GM21576 (cell line): ENCODE results near the gene CTIF.

Experiments
- ATAC-seq: cut with Tn5 transposase; IDR thresholded peaks from one replicate; pipeline ENCODE4 v1.9.1; 2021; ENCODE audit warnings: mild to moderate bottlenecking, moderate library complexity; ENCODE audit not compliant: unreplicated experiment

Gene CTIF

GRCh38 chr18:48531908-48532307, 6.9 kb upstream of the CTIF start:
- no peak for ATAC-seq

DNA sequence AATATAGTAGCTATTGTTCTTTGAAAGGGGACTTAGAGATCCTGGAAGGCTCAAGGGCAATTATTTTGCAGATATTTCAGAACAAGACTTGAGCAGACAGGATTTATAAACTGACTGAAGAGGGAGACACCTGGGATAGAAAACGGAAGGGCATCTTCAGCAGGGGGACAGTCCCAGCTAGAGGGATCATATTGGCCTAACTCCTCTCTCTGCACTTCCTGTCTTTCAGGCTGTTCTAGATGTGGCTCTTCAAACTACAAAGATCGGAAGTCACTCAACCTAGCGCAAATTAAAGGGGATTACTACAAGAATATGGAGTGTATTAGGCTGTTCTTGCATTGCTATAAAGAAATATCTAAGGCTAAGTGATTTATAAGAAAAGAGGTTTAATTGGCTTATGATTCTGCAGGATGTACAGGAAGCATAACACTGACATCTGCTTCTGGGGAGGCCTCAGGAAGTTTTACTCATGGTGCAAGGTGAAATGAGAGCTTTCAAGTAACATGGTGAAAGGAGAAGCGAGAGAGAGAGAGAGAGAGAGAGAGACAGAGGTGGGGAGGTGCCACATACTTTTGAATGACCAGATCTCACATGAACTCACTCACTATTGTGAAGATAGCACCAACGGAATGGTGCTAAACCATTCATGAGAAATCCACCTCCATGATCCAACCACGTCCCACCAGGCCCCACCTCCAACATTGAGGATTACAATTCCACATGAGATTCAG, 5.3 kb upstream of the CTIF start:
- ATAC-seq: no peak

- ATAC-seq: no peak
Observed at GRCh38 chr18:48534364-48534763, 4.5 kb upstream of the CTIF start.

- no peak for ATAC-seq
Observed at GRCh38 chr18:48535956-48536355, 2.9 kb upstream of the CTIF start.

DNA sequence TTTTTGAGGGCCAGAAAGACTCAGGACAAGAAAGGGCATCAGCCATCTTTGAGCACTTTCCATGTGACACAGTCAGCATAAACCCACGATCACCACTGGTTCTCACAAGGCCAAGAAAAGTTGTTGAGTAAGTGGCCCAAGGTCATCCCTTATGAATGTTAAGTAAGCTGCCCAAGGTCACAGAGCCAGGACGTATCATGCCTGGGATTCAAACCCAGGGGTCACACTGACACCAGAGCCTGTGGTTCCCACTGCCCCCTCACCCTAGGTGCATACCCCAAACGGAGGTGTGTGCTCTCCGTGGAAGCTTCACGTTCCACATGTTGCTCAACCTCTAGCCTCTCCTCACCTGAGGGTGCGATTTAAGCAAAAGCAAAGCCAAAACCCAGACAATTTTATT, 2.3 kb upstream of the CTIF start:
- ATAC-seq: no peak

GRCh38 chr18:48539406-48540250, 797 bp downstream of the CTIF start:
- ATAC-seq: no peak

DNA sequence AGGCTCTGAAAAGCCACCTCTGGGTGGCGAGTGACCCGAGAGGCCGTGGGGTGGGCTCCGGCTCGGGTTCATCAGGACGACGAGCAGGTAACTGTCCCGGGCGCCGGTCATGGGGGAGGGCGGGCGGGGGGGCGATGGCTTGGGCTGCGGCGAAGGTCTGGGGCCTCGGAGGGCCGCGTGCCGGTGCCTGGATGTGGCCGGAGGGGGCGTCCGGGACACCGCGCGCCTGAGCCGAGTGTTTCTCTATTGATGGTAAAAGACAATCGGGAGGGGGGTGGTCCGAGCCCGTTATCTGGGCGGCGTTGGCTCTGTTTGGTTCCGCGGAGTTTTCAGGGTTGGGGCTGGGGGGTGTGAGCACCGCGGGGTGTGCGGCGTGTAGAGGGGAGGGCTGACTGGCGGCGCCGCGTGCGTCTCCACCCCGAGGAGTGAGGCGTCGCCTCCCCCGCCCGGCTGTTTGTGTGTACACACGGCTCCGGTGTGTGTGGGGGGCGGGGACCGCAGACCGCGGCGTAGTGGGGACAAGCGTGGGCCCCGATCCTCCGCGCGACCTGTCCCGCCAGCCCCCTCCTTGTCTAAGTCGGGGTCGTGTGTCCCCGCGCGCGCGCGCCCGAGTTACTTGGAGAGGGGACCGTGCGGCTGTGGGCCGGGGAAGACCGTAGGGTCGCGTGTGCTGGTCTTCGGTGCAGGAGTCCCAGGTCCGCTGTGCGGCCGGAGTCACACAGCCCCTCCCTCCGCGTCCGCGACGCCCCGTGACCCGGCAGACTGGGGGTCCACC, 1.6 kb downstream of the CTIF start:
- ATAC-seq: peak; percentile 30

DNA sequence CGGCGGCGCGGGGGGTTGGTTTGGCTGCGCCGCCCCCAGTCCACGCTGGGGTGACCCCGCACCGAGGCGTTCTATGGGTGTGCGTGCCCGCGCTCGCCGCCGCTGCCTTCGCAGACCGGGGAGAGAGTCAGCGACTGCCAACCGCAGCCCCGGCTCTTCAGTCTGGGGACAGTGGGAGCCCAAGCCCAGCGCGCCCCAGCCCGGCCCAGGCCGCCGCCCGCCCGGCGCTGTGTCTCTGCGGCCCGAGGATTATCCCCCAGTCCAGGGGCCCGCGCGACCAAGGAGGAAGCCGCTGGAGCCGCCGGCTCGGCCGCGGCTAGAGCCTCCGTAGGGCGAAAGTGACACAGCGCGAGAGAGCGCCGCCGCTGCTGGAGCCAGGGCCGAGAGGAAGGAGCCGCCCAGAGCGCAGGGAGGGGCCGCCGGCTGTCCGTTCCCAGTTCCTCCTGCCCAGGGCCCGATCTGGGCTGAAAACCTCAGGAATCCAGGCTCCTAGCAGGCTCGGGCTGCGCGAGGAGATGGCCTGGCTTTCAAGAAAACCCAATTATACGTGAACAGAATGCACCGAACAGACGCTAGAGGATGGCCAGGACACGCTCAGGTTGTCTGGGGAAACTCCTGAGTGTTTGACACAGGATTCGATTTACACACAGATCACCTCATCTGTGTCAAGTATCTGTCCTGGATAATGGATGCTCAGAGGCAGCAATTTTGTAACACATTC, 2.4 kb downstream of the CTIF start:
- peak; percentile 31 for ATAC-seq

DNA sequence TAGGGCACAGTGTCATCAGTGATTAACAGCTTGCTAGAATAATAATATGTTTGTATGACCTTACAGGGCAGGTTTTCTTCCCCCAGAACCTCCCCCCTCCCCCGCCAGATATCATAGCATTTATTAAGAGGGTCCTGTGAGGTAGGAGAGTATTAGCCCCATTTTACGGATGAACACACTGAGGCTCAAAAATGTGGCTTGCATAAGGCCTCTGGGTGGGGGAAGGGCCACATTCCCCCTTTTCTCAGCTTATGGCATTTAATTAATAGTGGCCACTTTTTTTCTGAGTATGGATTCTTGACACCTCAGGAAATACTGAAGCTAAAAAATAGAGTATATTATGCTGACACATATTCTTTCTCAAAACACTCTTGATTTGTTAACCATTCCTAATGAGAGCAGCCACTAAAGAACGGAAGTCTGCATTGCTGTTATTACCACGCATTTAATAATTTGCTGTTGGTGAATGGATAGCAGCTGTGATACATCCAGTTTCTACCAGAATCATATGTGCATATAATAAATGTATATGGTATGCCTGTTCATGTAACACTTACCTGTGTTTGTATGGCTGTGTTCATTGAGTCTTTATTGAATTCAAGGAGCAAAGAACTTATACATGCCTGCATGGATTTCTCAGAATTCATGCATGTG, 3.0 kb downstream of the CTIF start:
- ATAC-seq: no peak

- no peak for ATAC-seq
Observed at GRCh38 chr18:48542513-48543181, 3.8 kb downstream of the CTIF start.

DNA sequence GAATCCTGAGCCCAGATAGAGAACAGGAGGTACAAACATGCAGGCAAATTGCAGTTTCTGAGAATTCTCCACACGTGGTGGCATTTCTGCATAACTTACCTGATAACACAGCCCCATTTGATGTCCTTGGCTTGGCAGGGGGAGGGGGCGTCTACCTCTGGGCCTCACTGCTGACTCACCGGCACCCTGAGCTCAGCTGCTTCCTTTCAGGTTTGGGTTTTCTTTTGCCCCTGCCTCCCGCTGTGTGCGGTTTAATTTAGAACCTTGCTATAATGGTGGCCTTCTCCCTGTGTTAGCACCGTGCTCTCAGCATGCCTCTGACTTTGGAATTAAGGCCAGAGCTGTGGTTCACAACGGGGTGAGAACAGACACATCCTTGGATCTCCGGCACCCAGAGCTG, 4.4 kb downstream of the CTIF start:
- ATAC-seq: no peak

DNA sequence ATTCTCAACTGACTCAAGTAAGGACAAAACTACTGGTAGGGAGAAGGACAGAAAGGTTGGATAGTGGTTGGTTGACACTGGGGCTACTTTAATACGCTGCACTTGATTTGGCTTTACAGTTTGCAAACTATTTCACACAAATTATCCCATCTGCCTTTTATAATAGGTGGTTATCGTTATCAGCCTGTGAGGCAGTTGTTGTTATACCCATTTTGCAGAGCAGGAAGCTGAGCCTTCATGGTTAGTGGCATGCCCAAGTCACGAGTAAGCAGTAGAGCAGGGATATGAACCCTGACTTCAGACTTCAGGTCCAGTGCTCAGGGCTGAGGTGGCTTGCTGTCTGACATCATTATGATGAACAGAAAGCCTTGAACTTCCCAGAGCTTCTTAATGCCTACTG, 5.3 kb downstream of the CTIF start:
- ATAC-seq: no peak

DNA sequence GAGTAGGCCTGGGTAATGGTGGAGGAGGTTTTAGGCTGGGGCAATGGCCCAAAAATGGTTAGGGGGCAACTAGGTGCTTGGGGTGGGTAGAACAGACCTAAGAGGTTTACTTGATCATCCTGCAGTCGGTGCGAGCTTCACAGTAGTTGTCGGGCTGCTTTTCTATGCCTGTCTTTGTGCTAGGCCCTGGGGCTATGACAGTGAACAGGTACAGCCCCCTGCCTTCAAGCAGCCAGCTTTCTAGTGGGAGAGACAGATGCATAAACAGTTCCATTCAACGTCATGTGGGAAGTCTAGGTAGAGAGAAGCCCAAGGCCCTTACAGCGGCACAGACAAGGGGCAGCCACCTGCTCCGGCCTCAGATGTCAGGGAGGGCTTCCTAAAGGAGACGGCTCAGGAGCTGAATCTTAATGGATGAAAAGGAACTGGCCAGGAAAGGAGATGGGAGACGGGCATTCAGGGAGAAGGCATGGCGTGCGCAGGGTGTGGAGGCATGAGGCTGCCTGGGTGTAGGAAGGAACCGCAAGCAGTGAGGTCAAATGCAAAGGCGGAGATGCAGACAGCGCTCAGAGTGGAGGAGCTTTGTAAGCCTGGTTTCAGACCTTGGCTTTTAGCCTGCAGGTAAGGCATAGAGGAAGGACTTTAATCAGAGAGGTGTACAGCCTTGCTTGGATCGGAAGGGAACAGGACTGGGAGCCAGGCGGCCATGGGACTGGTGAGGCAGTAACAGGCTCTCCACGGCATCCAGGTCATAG, 6.0 kb downstream of the CTIF start:
- ATAC-seq: no peak

- ATAC-seq: no peak
Observed at GRCh38 chr18:48545757-48546321, 7.0 kb downstream of the CTIF start.

- no peak for ATAC-seq
Observed at GRCh38 chr18:48546396-48546795, 7.6 kb downstream of the CTIF start.

GRCh38 chr18:48547531-48547981, 8.7 kb downstream of the CTIF start:
- ATAC-seq: no peak

DNA sequence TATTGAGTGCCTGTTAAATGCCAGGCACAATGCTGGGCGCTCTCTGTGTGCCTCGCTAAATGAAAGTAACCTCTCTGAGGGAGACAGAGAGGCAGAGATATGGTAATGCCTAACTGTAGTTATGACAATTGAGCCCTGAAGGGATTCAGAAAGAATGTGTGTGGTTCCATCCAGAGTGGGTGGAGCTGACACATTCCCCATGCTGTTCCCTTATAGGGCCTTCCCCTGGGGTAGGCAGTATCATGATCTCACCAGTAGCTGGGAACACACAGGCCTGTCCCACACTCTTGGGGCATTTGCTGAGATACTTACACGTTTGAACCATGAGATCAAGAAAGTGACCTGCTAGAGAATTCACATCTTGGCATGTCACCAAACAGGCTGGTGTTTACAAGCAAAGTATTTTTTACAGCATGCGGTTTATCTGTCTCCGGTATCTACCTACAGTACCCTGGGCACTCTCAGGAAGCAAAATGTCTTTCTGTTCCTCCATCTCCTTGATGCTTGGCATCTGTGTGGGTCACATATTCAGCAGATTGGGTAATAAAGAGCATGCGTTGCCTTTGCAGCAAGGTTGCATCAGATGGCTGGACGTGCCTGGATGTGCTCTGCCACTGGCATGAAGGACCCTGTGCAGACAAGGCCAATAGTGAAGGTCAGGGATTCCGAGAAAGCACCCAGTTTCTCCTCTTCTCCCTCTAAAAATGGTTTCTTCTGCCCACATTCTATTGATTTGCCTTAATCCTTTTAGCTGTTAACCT, 9.4 kb downstream of the CTIF start:
- no peak for ATAC-seq

DNA sequence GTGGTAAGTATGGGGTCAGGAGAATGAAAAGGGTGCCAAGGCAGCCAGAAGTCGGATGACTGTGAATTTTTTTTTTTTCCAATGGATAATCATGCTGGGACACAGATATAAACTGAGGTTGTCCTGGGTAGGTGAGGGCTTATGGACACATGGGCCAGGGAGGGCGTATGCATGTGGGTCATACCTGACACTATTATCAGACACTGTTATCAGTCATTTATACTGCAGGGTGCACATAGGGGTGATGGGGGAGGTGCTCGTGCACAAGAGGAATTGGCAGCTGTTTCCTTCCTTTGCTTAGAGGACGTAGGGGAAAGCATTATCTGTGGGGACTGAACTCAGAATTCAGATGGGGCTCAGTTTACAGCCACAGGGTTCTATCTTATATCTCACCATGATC, 10.1 kb downstream of the CTIF start:
- no peak for ATAC-seq
